ENCODE results near the gene PRKCE.

The PRKCE gene

DNA sequence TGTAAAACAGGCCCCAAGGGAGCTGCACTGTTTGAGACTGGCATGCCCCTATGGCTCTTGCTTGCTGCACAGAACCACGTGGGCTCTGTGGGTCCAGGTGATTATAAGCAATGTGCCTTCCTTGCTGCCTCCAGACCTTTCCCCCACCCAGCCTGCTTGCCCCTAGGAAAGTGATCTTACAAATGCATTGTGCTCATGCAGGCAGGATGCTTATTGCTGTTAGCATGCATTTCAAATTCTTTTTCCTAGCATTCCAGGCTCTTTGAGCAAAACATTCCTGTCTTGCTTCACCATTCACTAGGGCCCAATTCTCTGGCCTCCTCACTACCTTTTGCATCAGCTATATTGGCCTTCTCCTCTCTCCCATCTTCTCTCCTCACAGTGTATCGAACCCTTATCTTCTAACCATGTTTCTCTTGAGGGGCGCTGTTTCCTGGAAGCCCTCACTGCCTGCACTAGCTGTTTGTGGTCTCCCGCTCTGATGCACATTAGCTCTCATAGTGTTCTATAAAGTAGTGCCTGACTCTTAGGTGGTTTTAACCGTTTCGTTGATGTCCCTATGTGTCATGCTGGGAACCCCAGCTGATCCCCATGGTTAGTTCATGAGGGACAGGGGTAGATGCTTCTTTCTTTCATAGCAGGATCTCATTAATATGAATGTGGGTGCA, 492.8 kb downstream of the PRKCE start:
- Mint-ChIP-seq H3K27ac (peak overlapping the region; percentile 85), H3K4me3 (peak overlapping the region; percentile 4), H3K36me3 (ENCODE audit: low read depth) (peaks cover 4% of the 10 kb centered on the region), H3K9me3 (no peaks in the 10 kb centered on the region), H3K27me3 (ENCODE audit: low read depth) (no peaks in the 10 kb centered on the region), H3K4me1 (ENCODE audit: low read depth) (peaks cover 30% of the 10 kb centered on the region)
- DNase-seq (ENCODE audit: low spot score): peak; percentile 46

DNA sequence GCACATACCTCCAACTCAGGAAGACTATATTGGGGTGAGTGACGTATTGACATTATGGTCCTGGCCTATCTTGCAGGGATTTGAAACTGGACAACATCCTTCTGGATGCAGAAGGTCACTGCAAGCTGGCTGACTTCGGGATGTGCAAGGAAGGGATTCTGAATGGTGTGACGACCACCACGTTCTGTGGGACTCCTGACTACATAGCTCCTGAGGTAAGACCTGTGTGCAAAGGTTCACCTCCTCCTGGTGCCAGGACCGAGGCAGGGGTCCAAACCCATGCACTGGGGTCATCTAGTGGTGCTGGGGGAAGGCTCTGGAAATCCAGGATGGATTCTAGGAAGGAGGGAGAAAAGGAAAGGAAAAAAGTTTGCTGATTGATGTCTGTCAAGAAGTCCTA, 493.5 kb downstream of the PRKCE start:
- DNase-seq (ENCODE audit: low spot score): no peak
- H3K4me1 Mint-ChIP-seq (ENCODE audit: low read depth): peaks cover 30% of the 10 kb centered on the region
- H3K36me3 Mint-ChIP-seq (ENCODE audit: low read depth): peaks cover 4% of the 10 kb centered on the region
- no peaks in the 10 kb centered on the region for H3K9me3 Mint-ChIP-seq
- H3K27ac Mint-ChIP-seq: no peak overlapping the region
- no peaks in the 10 kb centered on the region for H3K27me3 Mint-ChIP-seq (ENCODE audit: low read depth)
- H3K4me3 Mint-ChIP-seq: peak overlapping the region; percentile 3

GRCh38 chr2:46145840-46146239, 494.4 kb downstream of the PRKCE start:
- Mint-ChIP-seq H3K4me1 (ENCODE audit: low read depth) (peaks cover 30% of the 10 kb centered on the region), H3K4me3 (no peak overlapping the region), H3K9me3 (no peaks in the 10 kb centered on the region), H3K27ac (no peak overlapping the region), H3K36me3 (ENCODE audit: low read depth) (peaks cover 4% of the 10 kb centered on the region), H3K27me3 (ENCODE audit: low read depth) (no peaks in the 10 kb centered on the region)
- DNase-seq (ENCODE audit: low spot score): no peak

DNA sequence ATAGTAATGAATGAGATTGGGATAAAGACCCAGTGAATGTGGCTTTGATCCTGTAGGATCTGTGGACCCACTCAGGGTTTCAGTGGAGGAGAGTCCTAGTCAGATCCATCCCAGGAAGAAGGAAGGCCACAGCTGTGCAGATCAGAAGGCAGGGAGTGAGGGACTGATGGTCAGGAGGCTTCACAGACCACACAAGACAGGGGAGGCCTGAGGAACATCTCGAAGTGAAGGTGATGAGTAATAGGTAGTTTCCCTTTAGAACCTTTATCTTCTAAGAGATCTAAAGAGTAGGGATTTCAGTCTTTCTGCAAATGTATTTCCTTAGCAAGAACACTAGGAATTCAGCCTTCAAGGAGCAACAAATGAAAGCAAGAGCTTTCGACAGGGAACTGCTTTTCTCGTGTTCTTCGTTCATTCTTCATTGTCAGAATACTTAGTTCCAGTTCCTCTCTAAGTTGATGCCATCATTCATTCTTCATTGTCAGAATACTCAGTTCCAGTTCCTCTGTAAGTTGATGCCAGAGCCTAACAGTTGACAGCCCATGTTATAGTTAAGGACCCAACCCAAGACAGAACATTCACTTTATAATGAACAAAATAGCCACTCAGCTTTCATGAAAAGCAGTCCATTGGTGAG, 495.5 kb downstream of the PRKCE start:
- DNase-seq (ENCODE audit: low spot score): peak; percentile 12
- Mint-ChIP-seq H3K27ac (no peak overlapping the region), H3K4me1 (ENCODE audit: low read depth) (peaks cover 30% of the 10 kb centered on the region), H3K9me3 (no peaks in the 10 kb centered on the region), H3K27me3 (ENCODE audit: low read depth) (no peaks in the 10 kb centered on the region), H3K4me3 (no peak overlapping the region), H3K36me3 (ENCODE audit: low read depth) (peaks cover 4% of the 10 kb centered on the region)

GRCh38 chr2:46147626-46148368, 496.3 kb downstream of the PRKCE start:
- no peaks in the 10 kb centered on the region for H3K9me3 Mint-ChIP-seq
- H3K27me3 Mint-ChIP-seq (ENCODE audit: low read depth): no peaks in the 10 kb centered on the region
- no peak overlapping the region for H3K27ac Mint-ChIP-seq
- peaks cover 28% of the 10 kb centered on the region for H3K4me1 Mint-ChIP-seq (ENCODE audit: low read depth)
- H3K36me3 Mint-ChIP-seq (ENCODE audit: low read depth): peaks cover 4% of the 10 kb centered on the region
- H3K4me3 Mint-ChIP-seq: no peak overlapping the region
- no peak for DNase-seq (ENCODE audit: low spot score)

GRCh38 chr2:46148369-46148736, 496.9 kb downstream of the PRKCE start:
- Mint-ChIP-seq H3K27me3 (ENCODE audit: low read depth) (no peaks in the 10 kb centered on the region), H3K36me3 (ENCODE audit: low read depth) (peaks cover 4% of the 10 kb centered on the region), H3K4me3 (no peak overlapping the region), H3K27ac (no peak overlapping the region), H3K4me1 (ENCODE audit: low read depth) (peaks cover 28% of the 10 kb centered on the region), H3K9me3 (no peaks in the 10 kb centered on the region)
- DNase-seq (ENCODE audit: low spot score): no peak

GRCh38 chr2:46150445-46150955, 499.0 kb downstream of the PRKCE start:
- H3K9me3 Mint-ChIP-seq: no peaks in the 10 kb centered on the region
- no peaks in the 10 kb centered on the region for H3K27me3 Mint-ChIP-seq (ENCODE audit: low read depth)
- no peak overlapping the region for H3K27ac Mint-ChIP-seq
- peaks cover 2% of the 10 kb centered on the region for H3K36me3 Mint-ChIP-seq (ENCODE audit: low read depth)
- no peak overlapping the region for H3K4me3 Mint-ChIP-seq
- H3K4me1 Mint-ChIP-seq (ENCODE audit: low read depth): peaks cover 16% of the 10 kb centered on the region
- DNase-seq (ENCODE audit: low spot score): no peak

DNA sequence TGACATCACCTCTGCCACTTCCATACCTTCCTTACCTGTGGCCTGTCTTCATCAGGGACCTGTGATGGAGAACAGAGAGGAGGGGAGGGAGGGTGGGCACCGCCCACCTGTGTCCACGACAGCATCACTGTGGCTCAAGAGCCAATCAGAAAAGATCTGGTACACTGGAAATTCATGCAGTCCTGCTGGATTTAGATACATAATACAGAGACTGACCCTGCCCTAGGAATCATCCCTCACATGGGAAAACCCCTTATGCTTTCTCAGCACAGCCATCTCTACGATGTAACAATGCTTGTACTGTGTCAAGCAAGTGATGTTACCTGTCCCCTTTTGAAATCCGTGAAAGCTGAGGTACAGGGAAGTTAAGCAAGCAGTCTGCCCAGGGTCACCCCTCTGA, 500.1 kb downstream of the PRKCE start:
- H3K36me3 Mint-ChIP-seq (ENCODE audit: low read depth): no peaks in the 10 kb centered on the region
- peaks cover 8% of the 10 kb centered on the region for H3K4me1 Mint-ChIP-seq (ENCODE audit: low read depth)

DNA sequence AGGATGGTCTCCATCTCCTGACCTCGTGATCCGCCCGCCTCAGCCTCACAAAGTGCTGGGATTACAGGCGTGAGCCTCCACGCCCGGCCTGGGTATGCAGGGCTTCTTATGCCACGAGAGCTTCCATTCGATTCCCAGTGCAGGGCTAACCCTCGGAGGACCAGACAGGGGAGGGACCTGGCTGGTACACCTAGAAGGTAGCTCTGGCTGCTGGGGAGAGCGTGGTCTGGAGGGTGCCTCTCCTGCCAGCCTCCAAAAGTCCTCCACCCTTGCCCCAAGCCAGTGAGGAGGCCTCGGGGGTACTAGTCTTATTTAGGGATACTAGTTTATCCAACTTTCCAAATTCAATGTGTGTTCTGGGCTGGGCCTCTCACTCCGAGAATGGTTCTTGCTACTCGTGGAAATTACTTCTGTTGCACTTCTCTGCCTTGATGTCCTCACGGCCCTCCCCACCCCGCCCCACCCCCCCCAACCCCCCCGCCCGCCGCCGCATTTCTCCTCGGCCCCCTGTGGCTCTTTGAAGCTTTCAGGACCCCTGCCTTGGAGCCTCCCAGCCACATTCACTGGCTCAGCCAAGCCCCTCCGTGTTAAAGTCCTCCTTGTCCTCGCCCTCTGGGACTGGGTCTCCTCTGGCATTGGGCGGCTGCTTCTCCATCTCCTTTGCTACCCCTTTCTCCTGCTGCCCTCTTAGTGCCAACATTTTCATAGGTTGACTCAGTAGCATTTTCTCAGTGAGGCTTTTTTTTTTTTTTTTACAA, 502.7 kb downstream of the PRKCE start:
- DNase-seq (ENCODE audit: low spot score): no peak
- H3K27me3 Mint-ChIP-seq (ENCODE audit: low read depth): no peaks in the 10 kb centered on the region
- H3K9me3 Mint-ChIP-seq: no peaks in the 10 kb centered on the region
- no peaks in the 10 kb centered on the region for H3K36me3 Mint-ChIP-seq (ENCODE audit: low read depth)
- no peaks in the 10 kb centered on the region for H3K4me1 Mint-ChIP-seq (ENCODE audit: low read depth)
- H3K27ac Mint-ChIP-seq: no peak overlapping the region
- no peak overlapping the region for H3K4me3 Mint-ChIP-seq

More for the DNA sequence above, 500.1 kb downstream of the PRKCE start:
- Mint-ChIP-seq H3K4me3 (no peak overlapping the region), H3K9me3 (no peaks in the 10 kb centered on the region), H3K27me3 (ENCODE audit: low read depth) (no peaks in the 10 kb centered on the region), H3K27ac (no peak overlapping the region)
- no peak for DNase-seq (ENCODE audit: low spot score)

DNA sequence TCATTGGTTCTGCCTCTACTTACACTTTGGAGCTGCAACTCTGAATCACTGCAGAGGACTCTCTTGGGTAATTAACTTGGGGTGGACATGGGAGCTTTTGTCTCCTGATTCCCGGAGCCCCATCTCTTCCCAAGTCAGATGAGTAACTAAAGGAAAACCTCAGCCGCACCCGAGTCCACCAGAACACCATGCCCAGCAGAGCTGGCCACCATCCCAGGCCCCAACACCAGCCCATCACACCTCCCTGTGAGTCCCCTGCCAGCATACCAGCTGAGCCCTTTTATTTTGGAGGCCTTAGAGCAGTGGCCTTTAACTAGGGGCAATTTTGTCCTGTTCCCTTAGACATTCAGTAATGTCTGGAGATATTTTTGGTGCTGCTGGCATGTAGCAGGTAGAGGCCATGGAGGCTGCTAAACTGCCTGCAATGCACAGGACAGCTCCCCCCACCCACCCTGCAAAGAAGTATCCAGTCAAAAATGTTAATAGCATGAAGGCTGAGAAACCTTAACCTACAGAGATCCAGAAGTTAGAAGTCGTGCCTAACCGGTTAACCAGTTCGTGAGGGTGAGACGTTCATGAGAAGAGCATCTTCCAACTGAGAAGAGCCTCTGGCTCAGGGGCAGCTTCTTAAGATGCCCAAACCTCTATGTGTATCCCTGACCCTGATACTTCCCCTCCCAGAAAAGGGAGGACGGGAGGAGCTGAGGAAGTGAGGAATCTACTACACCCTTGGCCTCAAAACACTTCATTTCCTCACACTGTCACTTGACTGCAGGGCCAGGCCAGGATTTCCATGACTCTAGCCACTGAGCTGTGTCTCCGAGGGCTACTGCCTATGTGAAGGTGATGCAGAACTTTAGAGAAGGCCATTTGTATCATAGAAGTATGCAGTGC, 505.8 kb downstream of the PRKCE start:
- Mint-ChIP-seq H3K27ac (no peak overlapping the region), H3K27me3 (ENCODE audit: low read depth) (no peaks in the 10 kb centered on the region), H3K4me3 (no peak overlapping the region), H3K4me1 (ENCODE audit: low read depth) (peaks cover 3% of the 10 kb centered on the region), H3K36me3 (ENCODE audit: low read depth) (no peaks in the 10 kb centered on the region), H3K9me3 (no peaks in the 10 kb centered on the region)
- no peak for DNase-seq (ENCODE audit: low spot score)

- H3K36me3 Mint-ChIP-seq (ENCODE audit: low read depth): no peaks in the 10 kb centered on the region
- no peaks in the 10 kb centered on the region for H3K27me3 Mint-ChIP-seq (ENCODE audit: low read depth)
- no peak overlapping the region for H3K4me3 Mint-ChIP-seq
- H3K4me1 Mint-ChIP-seq (ENCODE audit: low read depth): peaks cover 3% of the 10 kb centered on the region
- H3K27ac Mint-ChIP-seq: no peak overlapping the region
- H3K9me3 Mint-ChIP-seq: no peaks in the 10 kb centered on the region
- DNase-seq (ENCODE audit: low spot score): no peak
These were observed 506.5 kb downstream of the PRKCE start for GRCh38 chr2:46157966-46158310.

- no peaks in the 10 kb centered on the region for H3K27me3 Mint-ChIP-seq (ENCODE audit: low read depth)
- no peak for DNase-seq (ENCODE audit: low spot score)
- no peak overlapping the region for H3K4me3 Mint-ChIP-seq
- no peak overlapping the region for H3K27ac Mint-ChIP-seq
- no peaks in the 10 kb centered on the region for H3K9me3 Mint-ChIP-seq
- H3K36me3 Mint-ChIP-seq (ENCODE audit: low read depth): no peaks in the 10 kb centered on the region
- peaks cover 3% of the 10 kb centered on the region for H3K4me1 Mint-ChIP-seq (ENCODE audit: low read depth)
These were observed 507.2 kb downstream of the PRKCE start for GRCh38 chr2:46158661-46159060.

DNA sequence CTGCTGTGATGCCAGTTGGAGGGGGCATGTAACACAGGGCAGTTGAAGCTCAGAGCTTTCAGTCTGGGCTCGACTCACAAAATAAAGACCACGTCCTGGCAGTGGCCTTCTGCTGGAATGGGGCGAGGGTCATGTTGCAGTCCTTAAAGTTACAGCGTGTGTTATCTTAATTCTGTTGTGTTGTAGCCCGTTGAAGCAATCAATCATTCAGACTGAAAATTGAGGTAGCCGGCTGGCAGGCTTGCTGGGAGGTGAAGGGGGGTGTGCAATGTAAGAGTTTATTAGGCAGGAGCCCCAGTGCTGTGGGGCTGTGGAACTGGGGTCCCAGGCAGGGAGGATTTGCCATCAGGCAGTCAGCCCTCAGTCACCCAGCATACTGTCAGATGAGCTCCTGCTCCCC, 508.9 kb downstream of the PRKCE start:
- Mint-ChIP-seq H3K9me3 (no peaks in the 10 kb centered on the region), H3K27ac (no peak overlapping the region), H3K4me1 (ENCODE audit: low read depth) (peaks cover 3% of the 10 kb centered on the region), H3K27me3 (ENCODE audit: low read depth) (no peaks in the 10 kb centered on the region), H3K4me3 (no peak overlapping the region), H3K36me3 (ENCODE audit: low read depth) (no peaks in the 10 kb centered on the region)
- DNase-seq (ENCODE audit: low spot score): no peak
